ENCODE results near the gene NUDT1.
A peak's percentile ranks its signal among the peaks of the same experiment; 100 is the strongest.

The NUDT1 gene

DNA sequence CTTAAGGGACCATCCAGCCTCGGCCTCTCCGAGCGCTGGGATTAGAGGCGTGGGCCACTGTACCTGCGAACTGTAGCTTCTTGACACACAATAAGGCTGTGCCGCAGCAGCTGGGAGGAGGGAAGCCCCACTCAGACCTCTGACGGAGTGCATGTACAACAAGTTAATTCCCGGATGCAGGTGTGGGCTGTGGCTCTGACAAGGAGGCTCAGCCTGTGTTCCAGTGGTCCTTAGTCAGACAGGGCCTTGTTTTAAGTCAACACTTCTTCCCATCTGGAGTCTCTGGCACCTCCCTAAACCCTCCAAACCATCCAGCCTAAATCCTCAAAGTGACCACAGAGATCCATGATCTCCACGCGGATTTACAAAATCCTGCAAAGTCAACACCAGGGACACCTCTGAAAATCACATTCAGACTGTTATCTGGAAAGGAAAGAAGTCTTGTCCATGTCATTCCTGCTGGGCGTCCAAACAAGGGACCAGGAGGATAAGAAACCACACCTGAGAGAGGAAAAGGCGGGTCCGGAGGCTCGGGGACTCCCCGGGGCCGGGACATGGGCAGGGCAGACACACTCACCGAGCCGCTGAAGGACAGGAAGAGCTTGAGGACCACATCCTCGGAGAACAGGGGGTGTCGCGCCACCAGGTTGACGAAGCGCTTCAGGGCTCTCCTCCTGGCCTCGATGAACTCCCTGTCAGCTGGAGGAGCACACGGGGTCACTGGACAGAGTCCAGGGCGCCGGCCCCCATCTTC lies 29.4 kb downstream of the NUDT1 start:
- DNase-seq: no peak

DNA sequence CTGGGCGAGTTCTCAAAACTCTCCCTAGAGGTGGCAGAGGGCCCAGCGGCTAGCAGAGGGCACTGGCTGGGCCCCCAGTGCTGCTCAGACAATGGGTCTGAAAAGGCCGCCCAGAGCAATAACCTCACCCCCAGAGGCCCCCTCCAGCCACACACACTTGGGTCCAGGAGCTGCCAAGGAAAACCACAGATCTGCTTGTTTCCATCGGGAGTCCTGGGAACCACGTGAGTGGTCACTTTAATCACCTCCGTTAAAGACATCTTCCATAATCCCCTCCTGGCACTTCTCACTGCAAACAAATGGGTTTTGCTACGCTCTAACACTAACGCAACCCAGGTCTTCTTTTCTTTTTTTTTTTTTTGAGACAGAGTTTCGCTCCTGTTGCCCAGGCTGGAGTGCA lies 30.0 kb downstream of the NUDT1 start:
- DNase-seq: no peak

- DNase-seq: no peak
Observed at GRCh38 chr7:2273866-2274265, 31.8 kb downstream of the NUDT1 start.

DNA sequence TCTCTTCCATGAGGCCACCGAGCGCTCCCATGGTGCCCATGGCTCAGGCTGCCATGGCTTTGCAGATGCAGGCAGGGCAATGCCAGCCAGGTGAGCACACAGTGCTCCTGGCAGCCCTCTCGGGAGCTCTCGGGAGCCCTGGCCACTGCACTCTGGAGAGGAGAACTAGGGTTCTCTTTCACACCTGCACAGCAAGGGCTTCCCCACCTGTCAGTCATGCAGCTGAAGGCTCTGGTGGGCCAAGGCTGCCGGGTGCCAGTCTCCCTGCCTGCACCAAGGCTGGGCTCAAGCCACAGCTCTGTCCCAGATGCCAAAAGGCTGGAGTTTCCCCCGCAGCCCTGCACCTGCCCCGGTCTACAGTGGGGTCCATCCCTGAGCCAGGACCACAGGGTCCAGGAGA lies 32.6 kb downstream of the NUDT1 start:
- DNase-seq: no peak

DNA sequence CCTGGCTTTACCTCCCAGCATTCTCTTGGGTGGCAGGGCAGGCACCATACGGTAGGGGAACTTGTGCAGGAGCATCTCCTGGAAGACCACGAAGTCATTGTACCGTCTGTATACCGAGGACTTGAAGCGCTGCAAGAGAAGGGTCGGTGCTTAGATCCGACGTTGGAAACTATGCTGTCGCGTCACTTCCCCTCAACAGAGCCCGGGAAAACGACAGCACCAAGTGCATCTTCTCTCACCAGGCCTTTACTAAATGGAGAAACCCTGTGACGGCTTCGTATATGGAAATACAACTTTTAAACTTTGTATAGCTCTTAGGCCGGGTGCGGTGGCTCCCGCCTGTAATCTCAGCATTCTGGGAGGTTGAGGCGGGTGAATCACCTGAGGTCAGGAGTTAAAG lies 33.1 kb downstream of the NUDT1 start:
- DNase-seq: no peak

- no peak for DNase-seq
Observed at GRCh38 chr7:2276107-2276506, 34.1 kb downstream of the NUDT1 start.

GRCh38 chr7:2278026-2278425 lies 36.0 kb downstream of the NUDT1 start:
- no peak for DNase-seq

DNA sequence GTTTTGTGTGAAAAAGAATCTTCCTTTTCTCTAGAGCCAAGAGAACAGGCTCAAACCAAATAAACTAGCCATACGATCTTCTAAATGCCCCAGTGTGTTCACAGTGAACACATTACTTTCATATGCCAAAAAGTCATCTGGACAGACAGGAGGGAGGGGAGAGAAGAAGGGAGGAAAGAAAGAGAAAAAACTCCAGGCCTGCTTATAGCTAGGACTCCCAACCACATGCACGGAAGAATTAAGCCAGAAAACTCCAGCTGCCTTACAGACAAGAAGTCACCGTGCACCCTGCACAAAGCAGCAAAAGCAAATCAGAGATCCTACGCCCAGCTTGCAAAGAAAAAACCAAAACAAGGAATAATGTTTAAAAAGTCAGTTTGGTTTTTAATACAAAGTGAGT lies 37.9 kb downstream of the NUDT1 start:
- no peak for DNase-seq

GRCh38 chr7:2280424-2280823 lies 38.4 kb downstream of the NUDT1 start:
- DNase-seq: no peak

- DNase-seq: no peak
Observed at GRCh38 chr7:2281541-2281940, 39.5 kb downstream of the NUDT1 start.

- no peak for DNase-seq
Observed at GRCh38 chr7:2282185-2282751, 40.2 kb downstream of the NUDT1 start.

- no peak for DNase-seq
Observed at GRCh38 chr7:2283074-2283473, 41.0 kb downstream of the NUDT1 start.

- no peak for DNase-seq
Observed at GRCh38 chr7:2287745-2288144, 45.7 kb downstream of the NUDT1 start.

- DNase-seq: no peak
Observed at GRCh38 chr7:2288503-2288902, 46.5 kb downstream of the NUDT1 start.

DNA sequence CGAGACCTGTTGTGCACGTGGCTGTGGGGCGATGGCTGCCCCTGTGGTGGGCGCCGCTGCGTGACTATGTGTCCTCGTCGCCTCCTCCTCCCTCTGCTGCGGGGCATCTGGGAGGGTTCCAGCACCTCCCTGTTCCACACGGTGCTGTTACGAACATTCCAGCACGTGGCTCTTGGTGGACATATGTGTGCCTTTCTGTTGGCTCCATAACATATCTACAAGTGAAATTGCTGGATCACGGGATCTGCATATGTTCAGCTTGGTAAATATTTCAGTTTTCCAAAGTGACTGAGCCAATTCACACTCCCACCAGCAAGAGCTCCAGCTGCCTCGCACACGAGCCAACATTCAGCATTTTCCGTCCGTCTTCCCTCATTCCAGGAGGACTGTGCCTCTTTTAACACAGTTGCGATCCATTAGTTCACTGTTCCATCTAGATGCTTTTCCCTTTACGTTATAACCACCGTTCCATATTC lies 47.1 kb downstream of the NUDT1 start:
- DNase-seq: no peak

- no peak for DNase-seq
Observed at GRCh38 chr7:2289621-2290020, 47.6 kb downstream of the NUDT1 start.

DNA sequence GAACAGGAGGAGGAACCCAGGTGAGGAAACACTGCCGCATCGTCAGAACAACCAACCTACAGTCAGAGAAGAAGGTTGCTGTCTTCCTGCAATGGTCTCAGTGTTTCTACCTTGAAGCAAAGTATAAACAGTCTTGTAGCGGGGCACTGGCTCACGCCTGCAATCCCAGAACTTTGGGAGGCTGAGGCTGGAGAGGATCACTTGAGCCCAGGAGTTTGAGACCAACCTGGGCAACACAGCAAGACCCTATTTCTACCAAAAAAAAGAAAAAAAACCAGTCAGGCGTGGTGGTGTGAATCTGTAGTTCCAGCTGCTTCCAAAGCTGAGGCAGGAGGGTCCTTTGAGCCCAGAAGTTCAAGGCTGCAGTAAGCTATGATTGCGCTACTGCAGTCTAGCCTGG lies 48.9 kb downstream of the NUDT1 start:
- no peak for DNase-seq

GRCh38 chr7:2295936-2296620 lies 54.1 kb downstream of the NUDT1 start:
- no peak for DNase-seq

DNA sequence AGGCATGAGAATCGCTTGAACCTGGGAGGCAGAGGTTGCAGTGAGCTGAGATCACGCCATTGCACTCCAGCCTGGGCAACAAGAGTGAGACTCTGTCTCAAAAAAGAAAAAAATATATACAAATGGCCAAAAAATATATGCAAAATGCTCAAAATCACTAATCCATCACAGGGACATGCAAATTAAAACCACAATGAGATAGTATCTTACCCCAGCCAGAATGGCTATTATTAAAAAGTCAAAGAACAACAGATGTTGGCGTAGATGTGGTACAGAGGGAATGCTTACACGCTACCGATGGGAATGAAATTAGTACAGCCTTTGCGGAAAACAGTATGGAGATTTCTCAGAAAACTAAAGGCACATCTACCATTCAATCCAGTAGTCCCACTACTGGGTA lies 54.8 kb downstream of the NUDT1 start:
- no peak for DNase-seq

- DNase-seq: peak; percentile 90 to 98
Observed at GRCh38 chr7:2299131-2299829, 57.3 kb downstream of the NUDT1 start.

DNA sequence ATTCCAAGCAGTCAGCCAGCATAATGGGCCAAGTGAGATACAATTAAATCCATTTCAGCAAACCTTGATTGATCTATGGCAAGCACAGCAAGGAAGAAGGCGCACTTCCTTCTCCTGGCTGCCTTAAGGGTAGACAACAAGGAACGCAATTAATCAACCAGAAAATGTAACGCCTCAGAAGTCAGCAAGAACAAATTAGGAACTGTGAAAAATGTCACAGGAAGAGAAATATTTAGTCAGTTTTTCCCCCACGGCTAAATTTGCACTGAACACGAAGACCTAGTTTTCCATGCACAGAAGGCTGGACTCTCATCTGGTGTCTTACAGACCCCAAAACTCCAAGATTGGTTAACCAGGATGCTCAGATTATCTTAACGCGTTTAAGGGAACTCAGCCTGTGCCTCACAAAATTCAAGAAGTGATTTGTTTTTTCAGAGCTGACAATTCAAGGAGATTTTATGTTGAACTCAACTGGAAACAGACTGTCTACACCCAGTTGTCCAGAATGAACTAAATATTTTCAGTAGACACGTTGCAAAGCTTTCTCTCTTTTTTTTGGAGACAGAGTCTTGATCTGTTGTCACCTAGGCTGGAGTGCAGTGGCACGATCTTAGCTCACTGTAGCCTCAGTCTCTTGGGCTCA lies 58.0 kb downstream of the NUDT1 start:
- DNase-seq: peak; percentile 87 to 91

Data from inflammatory macrophage treated with lipopolysaccharide for 1 hour (primary cell).